Measurements from ENCODE around the gene ATF5. TPM values are rescaled to one million over a fixed set of nuclear protein-coding genes. Genes with fewer than 3 reads are reported as not detected.

The ATF5 gene
- total and polyA plus RNA-seq, 2 of the 8 experiments (the other 6 are each of a cell fraction or from before 2014, with no cell fraction given): 6.2 to 13.1 TPM

DNA sequence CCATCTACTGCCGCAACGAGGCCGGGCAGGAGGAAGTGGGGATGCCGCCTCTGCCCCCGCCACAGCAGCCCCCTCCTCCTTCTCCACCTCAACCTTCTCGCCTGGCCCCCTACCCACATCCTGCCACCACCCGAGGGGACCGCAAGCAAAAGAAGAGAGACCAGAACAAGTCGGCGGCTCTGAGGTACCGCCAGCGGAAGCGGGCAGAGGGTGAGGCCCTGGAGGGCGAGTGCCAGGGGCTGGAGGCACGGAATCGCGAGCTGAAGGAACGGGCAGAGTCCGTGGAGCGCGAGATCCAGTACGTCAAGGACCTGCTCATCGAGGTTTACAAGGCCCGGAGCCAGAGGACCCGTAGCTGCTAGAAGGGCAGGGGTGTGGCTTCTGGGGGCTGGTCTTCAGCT lies 3.7 kb downstream of the ATF5 start:
- Histone ChIP-seq H3K9ac (replicated peaks in 1 of 4; ENCODE audit: extremely low read depth in 1 of 4, low read depth in 3 of 4, low read length in 3 of 4) (no peak overlapping the region), H2BK15ac (ENCODE audit: low read length) (no peak overlapping the region), H3K27me3 (replicated peaks in 1 of 4; ENCODE audit: control insufficient read depth in 3 of 4, extremely low read depth in 1 of 4, insufficient read depth in 3 of 4, low read length in 3 of 4) (no peaks in the 10 kb centered on the region), H3K4me2 (ENCODE audit: insufficient read depth in 1 of 2, low read depth in 2 of 2, low read length in 2 of 2) (no peak overlapping the region), H4K8ac (ENCODE audit: extremely low read depth, insufficient read depth, low read length) (no peak overlapping the region), H3K56ac (replicated peaks; ENCODE audit: insufficient read length, low read depth, low read length) (no peak overlapping the region), H3K23ac (ENCODE audit: insufficient read length) (no peak overlapping the region), H2AFZ (ENCODE audit: low read length) (no peak overlapping the region), H3K18ac (ENCODE audit: extremely low read depth, low read length) (no peak overlapping the region), H2BK5ac (ENCODE audit: low read depth, low read length) (no peak overlapping the region), H3K36me3 (ENCODE audit: control insufficient read depth in 2 of 4, insufficient read depth in 4 of 4, low read length in 3 of 4) (peaks cover 0 to 1% (median under 1%) of the 10 kb centered on the region in 4 experiments; a peak in 5 of 8 replicates), H4K20me1 (replicated peaks in 1 of 2; ENCODE audit: control insufficient read depth in 1 of 2, insufficient read depth in 2 of 2, low read length in 2 of 2) (no peaks in the 10 kb centered on the region), H3K23me2 (ENCODE audit: low read depth, low read length) (peaks cover 9% of the 10 kb centered on the region), H2BK12ac (ENCODE audit: low read depth, low read length) (no peak overlapping the region), H3K4me3 (ENCODE audit: extremely low read depth in 1 of 4, insufficient read depth in 2 of 4, low read depth in 3 of 4, low read length in 4 of 4) (no peak overlapping the region), H3K79me1 (ENCODE audit: low read depth, low read length) (peaks cover 3% of the 10 kb centered on the region; the same call in 1 of the 2 replicates), H3K9me3 (ENCODE audit: insufficient read depth in 2 of 2, low read depth in 1 of 2, low read length in 1 of 2) (no peaks in the 10 kb centered on the region), H3K79me2 (ENCODE audit: control insufficient read depth in 1 of 2, insufficient read depth in 2 of 2, low read length in 2 of 2) (peaks cover 5 to 14% of the 10 kb centered on the region in 2 experiments), H2AK5ac (ENCODE audit: low read depth, low read length) (no peak overlapping the region), H3K4ac (replicated peaks; ENCODE audit: insufficient read length, low read depth, low read length) (no peak overlapping the region), H3K14ac (ENCODE audit: insufficient read length) (no peak overlapping the region), H2BK120ac (replicated peaks; ENCODE audit: low read depth, low read length) (no peak overlapping the region), H3K27ac (ENCODE audit: low read depth, low read length) (no peak overlapping the region), H2BK20ac (ENCODE audit: low read length) (no peak overlapping the region), H4K5ac (ENCODE audit: insufficient read length, low read depth, low read length) (no peak overlapping the region), H3K4me1 (replicated peaks in 1 of 4; ENCODE audit: control insufficient read depth in 3 of 4, insufficient read depth in 4 of 4, low read length in 3 of 4) (peaks cover 0 to 2% (median under 1%) of the 10 kb centered on the region in 4 experiments; a peak in 3 of 7 replicates), H4K91ac (replicated peaks; ENCODE audit: insufficient read length, low read length) (no peak overlapping the region)
- TF ChIP-seq POU5F1 (IDR thresholded peaks at IDR 0.05; ENCODE audit: low read depth, low read length): no peak
- TF ChIP-seq, protein P1, sequence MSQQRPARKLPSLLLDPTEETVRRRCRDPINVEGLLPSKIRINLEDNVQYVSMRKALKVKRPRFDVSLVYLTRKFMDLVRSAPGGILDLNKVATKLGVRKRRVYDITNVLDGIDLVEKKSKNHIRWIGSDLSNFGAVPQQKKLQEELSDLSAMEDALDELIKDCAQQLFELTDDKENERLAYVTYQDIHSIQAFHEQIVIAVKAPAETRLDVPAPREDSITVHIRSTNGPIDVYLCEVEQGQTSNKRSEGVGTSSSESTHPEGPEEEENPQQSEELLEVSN (IDR thresholded peaks at IDR 0.05): no peak
- no peak for TF ChIP-seq CHD2 (IDR thresholded peaks at IDR 0.05; ENCODE audit: low read length)
- TF ChIP-seq SIN3A (conservative IDR thresholded peaks at IDR 0.05 in 1 of 2, IDR thresholded peaks at IDR 0.05 in 1 of 2; ENCODE audit: low read depth in 1 of 2, low read length in 2 of 2): no peak
- no peak for TF ChIP-seq SUZ12 (IDR thresholded peaks at IDR 0.05; ENCODE audit: low read length)
- no peak for TF ChIP-seq TBP (IDR thresholded peaks at IDR 0.05; ENCODE audit: low read depth, low read length)
- DNase-seq (ENCODE audit: low read depth in 1 of 2, low spot score in 2 of 2): no peak
- ChIA-PET CTCF (ENCODE audit: partially characterized antibody) (interaction anchor here (1.0 to 1.6 kb wide), 2 partner anchors 45 to 51 kb away, joined by 3 to 14 read pairs; no protein-coding TSS in a partner anchor), POLR2A (ENCODE audit: partially characterized antibody) (interaction anchor here (0.8 to 4.1 kb wide), 8 partner anchors 8 to 52 kb away, joined by 4 to 36 read pairs (median 6); no protein-coding TSS in a partner anchor)
- FAIRE-seq: no peak
- 89% methylated on average over 18 of the region's 25 CpGs; no CpG with 5 or more reads in 1 of the 2 experiments for WGBS, 2 experiments (ENCODE audit: extremely low coverage in 1 of 2, insufficient coverage in 1 of 2, insufficient read length in 1 of 2, insufficient replicate concordance in 2 of 2, low coverage in 1 of 2, low lambda C conversion rate in 2 of 2, missing lambda C conversion rate in 1 of 2)

Measured in H1 (cell line).